ENCODE data around the gene ITGA5. TPM values are rescaled to one million over a fixed set of nuclear protein-coding genes. Genes with fewer than 3 reads are reported as not detected.

Gene ITGA5
- total RNA-seq, 1 experiment from 2014 or later = 49.7 TPM

- TF ChIP-seq REST (IDR thresholded peaks at IDR 0.05; ENCODE audit: low read depth) = no peak
- TF ChIP-seq SRF (IDR thresholded peaks at IDR 0.05; ENCODE audit: low read depth) = no peak
- no peak for TF ChIP-seq SIN3A (IDR thresholded peaks at IDR 0.05; ENCODE audit: low read depth)
- TF ChIP-seq ELF1 (IDR thresholded peaks at IDR 0.05; ENCODE audit: borderline replicate concordance, low read depth) = no peak
- TF ChIP-seq RAD21 (IDR thresholded peaks at IDR 0.05; ENCODE audit: low read depth) = no peak
Measured at GRCh38 chr12:54379398-54380201, 39.5 kb downstream of the ITGA5 start (continued).

GRCh38 chr12:54378796-54379397 lies 40.2 kb downstream of the ITGA5 start:
- no peaks in the 10 kb centered on the region for H3K27me3 ChIP-seq (ENCODE audit: insufficient read depth, low read length)
- DNase-seq (ENCODE audit: low read depth, low spot score) = no peak
- peaks cover 28 to 65% of the 10 kb centered on the region in 2 experiments for H3K4me1 ChIP-seq (ENCODE audit: control insufficient read depth in 1 of 2, insufficient read depth in 2 of 2, low read length in 2 of 2)
- no peaks in the 10 kb centered on the region for H4K20me1 ChIP-seq (ENCODE audit: insufficient read depth)
- H3K79me2 ChIP-seq (ENCODE audit: insufficient read depth, low read length) = peaks cover 10% of the 10 kb centered on the region; the same call in 1 of the 2 replicates
- H3K9me3 ChIP-seq (ENCODE audit: control insufficient read depth in 1 of 2, insufficient read depth in 1 of 2, low read depth in 1 of 2, low read length in 2 of 2) = no peaks in the 10 kb centered on the region
- no peaks in the 10 kb centered on the region for H3K36me3 ChIP-seq (ENCODE audit: control insufficient read depth in 1 of 2, insufficient read depth in 2 of 2, low read length in 2 of 2)
- peak overlapping the region; percentile 86 for H3K4me2 ChIP-seq (ENCODE audit: low read length)
- peak overlapping the region; percentile 29 for H2AFZ ChIP-seq (ENCODE audit: low read depth, low read length, poor library complexity, severe bottlenecking)
- H3K9ac ChIP-seq (ENCODE audit: low read length) = peak overlapping the region; percentile 66
- intact Hi-C loops (cut with micrococcal nuclease) = no loop called here
- BruUV-seq (replicated peaks) = no TSS peak
- RAD21 ChIA-PET (ENCODE audit: low non-redundant PET in 1 of 2, low total read pairs in 2 of 2, uncharacterized antibody in 2 of 2, unreplicated experiment in 2 of 2) = interaction anchor here (0.6 to 1.9 kb wide), 6 partner anchors 8 to 54 kb away, joined by 3 to 9 read pairs (median 6); partner anchors contain the start of gene COPZ1 (in 1 of the 2)
- ATAC-seq = peak; percentile 88
- peak overlapping the region; percentile 77 for H3K27ac ChIP-seq (ENCODE audit: low read depth, low read length)
- TF ChIP-seq CBX3 (IDR thresholded peaks at IDR 0.05; ENCODE audit: low read depth) (no peak), POLR2AphosphoS5 (IDR thresholded peaks at IDR 0.05; ENCODE audit: low read depth, low read length) (peak; percentile 38), ZFX (IDR thresholded peaks at IDR 0.05) (0 out of 2 replicates have a peak, but pooled peaks have one; percentile 38)
- POLR2A ChIA-PET = interaction anchor here (0.6 to 1.6 kb wide), 2 partner anchors 20 to 124 kb away, joined by 3 to 4 read pairs; no protein-coding TSS in a partner anchor
- CTCF ChIA-PET = interaction anchor here (0.7 to 5.5 kb wide), 28 partner anchors 8 to 394 kb away, joined by 3 to 51 read pairs (median 5); partner anchors contain the start of genes CBX5, COPZ1, HNRNPA1 and HOXC10
- peak overlapping the region; percentile 66 to 67 for H3K4me3 ChIP-seq (replicated peaks in 1 of 2; ENCODE audit: low read depth in 1 of 2, low read length in 2 of 2)
- no peaks in the 10 kb centered on the region for H3K9me2 ChIP-seq (ENCODE audit: insufficient read depth)
